Upper lobe of left lung (tissue), 4 donors: ENCODE measurements around the gene NSG2.

ENCODE experiments used
- CTCF ChIP-seq, 6 experiments: fragments of 450-650 bp in 4 of 6; fragments of 200-600 bp in 2 of 6; sonication (generic) in 2 of 6; IDR thresholded peaks; one replicate each; pipeline ENCODE4 v1.5.1; 2016 to 2019; ENCODE audit warnings: antibody characterized with exemption in 6 of 6
- EP300 ChIP-seq, 4 donors: sonication (generic); formaldehyde crosslinking; IDR thresholded peaks; one replicate each; pipeline ENCODE4 v1.5.1; 2017; ENCODE audit warnings: antibody characterized with exemption in 4 of 4, control low read depth in 2 of 4
- POLR2A ChIP-seq, 4 donors: fragments of 450-650 bp; IDR thresholded peaks; one replicate each; pipeline ENCODE4 v1.5.1; 2016 to 2017; ENCODE audit warnings: antibody characterized with exemption in 4 of 4, mild to moderate bottlenecking in 2 of 4
- POLR2AphosphoS5 ChIP-seq, 2 donors: sonication (generic); formaldehyde crosslinking; IDR thresholded peaks; one replicate each; pipeline ENCODE4 v1.5.1; 2017; ENCODE audit warnings: antibody characterized with exemption in 2 of 2

- TF ChIP-seq POLR2A (IDR thresholded peaks at IDR 0.05) (no peak), CTCF (IDR thresholded peaks at IDR 0.05) (no peak), POLR2AphosphoS5 (IDR thresholded peaks at IDR 0.05) (no peak), EP300 (IDR thresholded peaks at IDR 0.05) (no peak)
Observed at GRCh38 chr5:174020928-174021304, 24.6 kb upstream of the NSG2 start.
